Ishikawa (cell line): Measurements from ENCODE around the gene CWC22.

Experiments
- CEBPB ChIP-seq: IDR thresholded peaks from 2 replicates; pipeline ENCODE4 v1.6.1; 2012
- CREB1 ChIP-seq: IDR thresholded peaks from 2 replicates; pipeline ENCODE4 v1.6.1; 2012; ENCODE audit warnings: low read depth
- EGR1 ChIP-seq: IDR thresholded peaks from 2 replicates; pipeline ENCODE4 v1.6.1; 2012
- EP300 ChIP-seq: IDR thresholded peaks from 2 replicates; pipeline ENCODE4 v1.6.1; 2012; ENCODE audit warnings: borderline replicate concordance
- FOXM1 ChIP-seq: IDR thresholded peaks from 2 replicates; pipeline ENCODE4 v1.6.1; 2012; ENCODE audit warnings: low read depth, borderline replicate concordance
- MAX ChIP-seq: IDR thresholded peaks from 2 replicates; pipeline ENCODE4 v1.6.1; 2012
- NFIC ChIP-seq: IDR thresholded peaks from 2 replicates; pipeline ENCODE4 v1.6.1; 2012
- RAD21 ChIP-seq: IDR thresholded peaks from 2 replicates; pipeline ENCODE4 v1.6.1; 2012; ENCODE audit warnings: low read depth
- TAF1 ChIP-seq: IDR thresholded peaks from 2 replicates; pipeline ENCODE4 v1.6.1; 2012; ENCODE audit warnings: low read depth, mild to moderate bottlenecking
- TCF12 ChIP-seq: IDR thresholded peaks from 2 replicates; pipeline ENCODE4 v1.6.1; 2012; ENCODE audit warnings: low read depth
- TEAD4 ChIP-seq: IDR thresholded peaks from 2 replicates; pipeline ENCODE4 v1.6.1; 2012
- YY1 ChIP-seq: IDR thresholded peaks from 2 replicates; pipeline ENCODE4 v1.6.1; 2012; ENCODE audit warnings: low read depth
- ZBTB7A ChIP-seq: IDR thresholded peaks from 2 replicates; pipeline ENCODE4 v1.6.1; 2012; ENCODE audit warnings: low read depth
- TF ChIP-seq, protein P1 (sequence below): IDR thresholded peaks from 2 replicates; pipeline ENCODE4 v1.6.1; 2012; ENCODE audit warnings: low read depth, mild to moderate bottlenecking
- TF ChIP-seq, protein P2 (sequence below): IDR thresholded peaks from 2 replicates; pipeline ENCODE4 v1.6.1; 2012

Gene CWC22

DNA sequence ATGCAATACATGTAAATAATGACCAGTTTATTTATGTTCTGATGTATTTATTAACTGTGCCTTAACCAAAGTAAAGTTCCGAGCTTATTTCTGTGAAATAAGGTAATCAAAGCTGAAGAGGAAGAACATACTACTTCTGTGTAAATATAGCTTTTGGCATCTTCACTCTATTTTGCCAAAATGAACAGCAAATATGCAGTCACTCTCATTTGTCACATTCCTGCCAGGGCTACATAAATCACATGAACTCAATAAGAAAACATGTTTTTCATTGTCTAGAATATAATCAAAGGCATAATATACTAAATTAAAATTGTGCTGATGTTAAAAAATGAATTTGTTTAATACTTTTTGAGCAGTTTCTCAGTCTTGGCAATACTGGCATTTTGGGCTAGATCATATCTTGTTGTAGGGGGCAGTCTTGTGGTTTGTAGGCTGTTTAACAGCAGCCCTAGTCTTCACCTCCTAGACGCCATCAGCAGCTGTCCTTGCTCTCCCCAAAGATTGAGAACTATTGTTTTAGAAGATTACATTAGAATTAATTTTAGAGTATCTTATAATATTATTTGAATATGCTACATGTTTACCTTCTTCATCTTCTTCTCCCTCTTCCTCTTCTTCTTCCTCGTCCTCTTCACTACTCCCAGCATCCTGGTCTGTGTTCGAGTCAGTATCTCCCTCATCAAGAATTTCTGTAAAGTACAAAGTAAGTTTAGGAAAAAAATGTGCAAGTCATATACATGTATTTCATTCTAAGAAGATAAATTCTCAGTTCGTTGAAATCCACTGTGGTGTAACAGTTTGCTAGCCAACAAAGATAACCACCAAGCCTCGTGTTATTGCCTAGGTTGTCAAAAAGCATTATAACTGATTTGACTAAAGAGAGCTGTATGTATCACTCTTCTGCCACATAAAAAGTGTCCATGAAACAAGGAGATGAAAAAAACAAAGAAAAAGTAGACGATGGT is 41.5 kb downstream of the CWC22 start:
- TF ChIP-seq EP300: no peak
- TF ChIP-seq, protein P1, sequence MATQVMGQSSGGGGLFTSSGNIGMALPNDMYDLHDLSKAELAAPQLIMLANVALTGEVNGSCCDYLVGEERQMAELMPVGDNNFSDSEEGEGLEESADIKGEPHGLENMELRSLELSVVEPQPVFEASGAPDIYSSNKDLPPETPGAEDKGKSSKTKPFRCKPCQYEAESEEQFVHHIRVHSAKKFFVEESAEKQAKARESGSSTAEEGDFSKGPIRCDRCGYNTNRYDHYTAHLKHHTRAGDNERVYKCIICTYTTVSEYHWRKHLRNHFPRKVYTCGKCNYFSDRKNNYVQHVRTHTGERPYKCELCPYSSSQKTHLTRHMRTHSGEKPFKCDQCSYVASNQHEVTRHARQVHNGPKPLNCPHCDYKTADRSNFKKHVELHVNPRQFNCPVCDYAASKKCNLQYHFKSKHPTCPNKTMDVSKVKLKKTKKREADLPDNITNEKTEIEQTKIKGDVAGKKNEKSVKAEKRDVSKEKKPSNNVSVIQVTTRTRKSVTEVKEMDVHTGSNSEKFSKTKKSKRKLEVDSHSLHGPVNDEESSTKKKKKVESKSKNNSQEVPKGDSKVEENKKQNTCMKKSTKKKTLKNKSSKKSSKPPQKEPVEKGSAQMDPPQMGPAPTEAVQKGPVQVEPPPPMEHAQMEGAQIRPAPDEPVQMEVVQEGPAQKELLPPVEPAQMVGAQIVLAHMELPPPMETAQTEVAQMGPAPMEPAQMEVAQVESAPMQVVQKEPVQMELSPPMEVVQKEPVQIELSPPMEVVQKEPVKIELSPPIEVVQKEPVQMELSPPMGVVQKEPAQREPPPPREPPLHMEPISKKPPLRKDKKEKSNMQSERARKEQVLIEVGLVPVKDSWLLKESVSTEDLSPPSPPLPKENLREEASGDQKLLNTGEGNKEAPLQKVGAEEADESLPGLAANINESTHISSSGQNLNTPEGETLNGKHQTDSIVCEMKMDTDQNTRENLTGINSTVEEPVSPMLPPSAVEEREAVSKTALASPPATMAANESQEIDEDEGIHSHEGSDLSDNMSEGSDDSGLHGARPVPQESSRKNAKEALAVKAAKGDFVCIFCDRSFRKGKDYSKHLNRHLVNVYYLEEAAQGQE: no peak
- TF ChIP-seq RAD21: no peak

DNA sequence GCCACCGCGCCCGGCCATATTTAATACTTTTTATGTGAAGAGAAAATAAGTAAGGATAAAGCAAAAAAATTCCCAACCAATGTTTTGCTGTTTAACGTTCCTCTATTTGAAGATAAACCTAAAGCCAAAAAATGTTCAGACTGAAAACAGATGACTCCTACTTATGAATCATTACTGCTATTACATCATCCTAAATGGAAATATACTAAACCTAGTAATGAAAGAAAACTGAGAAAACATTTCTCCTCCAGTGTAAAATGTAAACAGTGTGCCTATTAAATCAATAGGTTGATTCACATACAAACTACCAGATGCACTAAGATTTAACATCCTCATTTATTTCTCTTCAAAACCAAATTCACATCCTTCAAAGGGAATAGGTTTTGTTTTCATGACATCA is 43.5 kb downstream of the CWC22 start:
- TF ChIP-seq TEAD4 (no peak), TCF12 (no peak), MAX (no peak), YY1 (no peak), ZBTB7A (no peak), RAD21 (no peak), FOXM1 (no peak), EP300 (no peak), EGR1 (no peak)

DNA sequence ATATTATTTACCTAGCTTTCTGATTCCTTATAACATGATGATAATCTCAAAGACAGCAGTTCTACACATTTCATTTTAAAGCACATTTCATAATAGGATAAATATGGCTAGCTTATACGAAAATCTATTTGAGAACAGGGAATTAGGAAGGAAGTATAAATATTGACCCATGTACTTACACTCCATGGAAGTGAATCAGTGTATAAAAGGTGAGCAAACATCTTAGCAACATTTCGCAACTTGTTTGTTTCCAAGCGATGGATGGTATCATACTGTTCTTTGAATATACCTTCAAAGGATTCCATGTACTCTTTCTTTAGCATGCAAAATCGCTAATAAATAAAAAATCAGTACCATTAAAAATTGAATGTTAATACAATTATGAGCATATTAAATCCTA is 53.1 kb downstream of the CWC22 start:
- no peak for TF ChIP-seq RAD21
- no peak for TF ChIP-seq EP300
- TF ChIP-seq, protein P2, sequence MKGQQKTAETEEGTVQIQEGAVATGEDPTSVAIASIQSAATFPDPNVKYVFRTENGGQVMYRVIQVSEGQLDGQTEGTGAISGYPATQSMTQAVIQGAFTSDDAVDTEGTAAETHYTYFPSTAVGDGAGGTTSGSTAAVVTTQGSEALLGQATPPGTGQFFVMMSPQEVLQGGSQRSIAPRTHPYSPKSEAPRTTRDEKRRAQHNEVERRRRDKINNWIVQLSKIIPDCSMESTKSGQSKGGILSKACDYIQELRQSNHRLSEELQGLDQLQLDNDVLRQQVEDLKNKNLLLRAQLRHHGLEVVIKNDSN: no peak
- TF ChIP-seq TCF12: no peak
- TF ChIP-seq YY1: no peak
- TF ChIP-seq, protein P1: no peak

GRCh38 chr2:179953359-179953758 is 53.7 kb downstream of the CWC22 start:
- no peak for TF ChIP-seq CEBPB
- TF ChIP-seq FOXM1: no peak
- TF ChIP-seq RAD21: no peak
- TF ChIP-seq, protein P2: no peak
- TF ChIP-seq EP300: no peak
- no peak for TF ChIP-seq MAX
- TF ChIP-seq YY1: no peak
- no peak for TF ChIP-seq TEAD4
- no peak for TF ChIP-seq CREB1
- TF ChIP-seq ZBTB7A: no peak
- TF ChIP-seq EGR1: no peak
- no peak for TF ChIP-seq TAF1
- no peak for TF ChIP-seq NFIC
- TF ChIP-seq, protein P1: no peak
- TF ChIP-seq TCF12: no peak

DNA sequence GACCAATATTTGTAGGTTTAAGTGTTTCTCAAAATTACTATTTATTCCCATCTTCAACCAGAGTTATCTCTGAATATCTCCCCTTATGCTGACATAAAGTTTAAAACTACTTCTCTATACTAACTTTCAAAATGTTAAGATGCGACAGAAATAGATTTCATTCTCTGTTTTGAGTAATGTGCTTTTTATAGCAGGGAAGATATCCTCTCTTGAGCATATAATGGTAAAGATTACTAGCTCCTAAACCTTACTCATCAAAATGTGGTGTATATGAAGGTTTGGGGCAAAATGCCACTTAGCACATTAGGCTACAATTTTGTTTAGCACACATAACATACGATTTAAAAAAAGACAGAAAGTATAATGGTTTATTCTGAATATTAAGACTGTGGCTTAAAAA is 54.4 kb downstream of the CWC22 start:
- TF ChIP-seq FOXM1: no peak
- no peak for TF ChIP-seq ZBTB7A
- TF ChIP-seq, protein P1: no peak
- TF ChIP-seq YY1: no peak
- TF ChIP-seq TEAD4: no peak
- TF ChIP-seq CEBPB: no peak
- TF ChIP-seq MAX: no peak
- TF ChIP-seq, protein P2: no peak
- no peak for TF ChIP-seq TAF1
- no peak for TF ChIP-seq EP300
- no peak for TF ChIP-seq NFIC
- no peak for TF ChIP-seq TCF12
- TF ChIP-seq EGR1: no peak
- no peak for TF ChIP-seq RAD21
